SK-N-MC (cell line): ENCODE results near the gene ZEB2.

Experiments used
- EZH2 ChIP-seq: fragments of 200-600 bp; sonication (generic); IDR thresholded peaks from one replicate; pipeline ENCODE4 v1.6.1; 2017; ENCODE audit warnings: antibody characterized with exemption
- POLR2AphosphoS5 ChIP-seq: IDR thresholded peaks from 2 replicates; pipeline ENCODE4 v1.6.1; 2012; ENCODE audit warnings: mild to moderate bottlenecking, low read depth, low read length, borderline replicate concordance

DNA sequence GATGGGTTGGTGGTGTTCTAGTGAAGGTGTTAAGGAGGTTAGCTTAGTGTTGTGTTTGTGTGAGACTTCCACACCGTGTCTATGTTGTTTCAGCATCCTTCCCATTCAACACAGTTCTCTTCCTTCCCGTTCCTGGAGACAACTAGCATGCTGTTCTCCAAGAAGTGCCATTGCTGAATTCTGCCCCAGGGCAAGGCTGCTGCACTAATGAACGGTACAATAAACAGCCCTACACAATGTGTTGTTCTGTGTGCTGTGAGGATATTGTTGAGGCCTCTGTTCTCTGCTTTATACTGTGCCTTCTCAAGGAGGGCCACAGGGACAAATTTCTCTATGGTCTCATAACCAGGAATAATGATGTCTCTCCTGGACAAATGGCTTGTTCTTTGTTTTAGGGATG, 39.8 kb upstream of the ZEB2 start:
- no peak for TF ChIP-seq EZH2
- TF ChIP-seq POLR2AphosphoS5: no peak
